HG03196 (cell line): ENCODE data around the gene ZMYND8.

ENCODE experiments used
- ATAC-seq: cut with Tn5 transposase; IDR thresholded peaks from one replicate; pipeline ENCODE4 v1.9.1; 2021; ENCODE audit not compliant: unreplicated experiment

The ZMYND8 gene

GRCh38 chr20:47353692-47354463 lies 2.6 kb downstream of the ZMYND8 start:
- no peak for ATAC-seq

GRCh38 chr20:47353239-47353691 lies 3.2 kb downstream of the ZMYND8 start:
- no peak for ATAC-seq

- ATAC-seq = no peak
These were observed 3.9 kb downstream of the ZMYND8 start for GRCh38 chr20:47352332-47353238.

- ATAC-seq = no peak
These were observed 4.7 kb downstream of the ZMYND8 start for GRCh38 chr20:47351643-47352331.

- no peak for ATAC-seq
These were observed 5.6 kb downstream of the ZMYND8 start for GRCh38 chr20:47350691-47351545.

GRCh38 chr20:47350181-47350550 lies 6.3 kb downstream of the ZMYND8 start:
- no peak for ATAC-seq

- no peak for ATAC-seq
These were observed 6.9 kb downstream of the ZMYND8 start for GRCh38 chr20:47349365-47350180.

GRCh38 chr20:47348539-47349142 lies 7.9 kb downstream of the ZMYND8 start:
- no peak for ATAC-seq

GRCh38 chr20:47347661-47348435 lies 8.7 kb downstream of the ZMYND8 start:
- ATAC-seq = no peak

- no peak for ATAC-seq
These were observed 10.3 kb downstream of the ZMYND8 start for GRCh38 chr20:47346172-47346571.

- ATAC-seq = no peak
These were observed 11.3 kb downstream of the ZMYND8 start for GRCh38 chr20:47345214-47345613.

- no peak for ATAC-seq
These were observed 13.5 kb downstream of the ZMYND8 start for GRCh38 chr20:47343007-47343472.

GRCh38 chr20:47338131-47338628 lies 18.3 kb downstream of the ZMYND8 start:
- no peak for ATAC-seq

- no peak for ATAC-seq
These were observed 19.1 kb downstream of the ZMYND8 start for GRCh38 chr20:47337413-47337812.

- no peak for ATAC-seq
These were observed 20.3 kb downstream of the ZMYND8 start for GRCh38 chr20:47336129-47336754.

- no peak for ATAC-seq
These were observed 21.0 kb downstream of the ZMYND8 start for GRCh38 chr20:47335251-47336128.
